HEK293T (cell line): Measurements from ENCODE around the gene NAA25.

Experiments used
- CTCF ChIA-PET: fragments of 350-600 bp; formaldehyde crosslinking; extraction: SDS; loops from one replicate; lab custom pipeline; 2021; ENCODE audit warnings: antibody characterized with exemption, inconsistent platforms; lab: Yijun Ruan, JAX
- POLR2A ChIA-PET: fragments of 350-600 bp; formaldehyde crosslinking; extraction: SDS; loops from one replicate; lab custom pipeline; 2020; ENCODE audit warnings: antibody characterized with exemption, inconsistent platforms; lab: Yijun Ruan, JAX
- DNase-seq: peaks from one replicate; pipeline ENCODE4 v3.0.0; 2012; ENCODE audit warnings: mixed read lengths; ENCODE audit errors: extremely low spot score
- ARNT ChIP-seq: fragments of 450-650 bp; IDR thresholded peaks from 2 replicates; pipeline ENCODE4 v1.6.1; 2017; ENCODE audit warnings: mild to moderate bottlenecking
- BHLHE40 ChIP-seq: fragments of 450-650 bp; IDR thresholded peaks from 2 replicates; pipeline ENCODE4 v1.6.1; 2016; ENCODE audit warnings: mild to moderate bottlenecking, moderate library complexity, borderline replicate concordance
- CTBP1 ChIP-seq: fragments of 450-650 bp; IDR thresholded peaks from 2 replicates; pipeline ENCODE4 v1.6.1; 2016; ENCODE audit warnings: borderline replicate concordance
- ELF4 ChIP-seq: fragments of 450-650 bp; IDR thresholded peaks from 2 replicates; pipeline ENCODE4 v1.6.1; 2017; ENCODE audit warnings: antibody characterized with exemption
- FOXA1 ChIP-seq: fragments of 450-650 bp; IDR thresholded peaks from 2 replicates; pipeline ENCODE4 v1.6.1; 2016; ENCODE audit warnings: mild to moderate bottlenecking
- FOXK2 ChIP-seq: fragments of 450-650 bp; IDR thresholded peaks from 2 replicates; pipeline ENCODE4 v1.6.1; 2016; ENCODE audit warnings: mild to moderate bottlenecking
- FOXM1 ChIP-seq: fragments of 450-650 bp; IDR thresholded peaks from 2 replicates; pipeline ENCODE4 v1.6.1; 2017; ENCODE audit warnings: mild to moderate bottlenecking, borderline replicate concordance
- HDGF ChIP-seq: fragments of 450-650 bp; IDR thresholded peaks from 2 replicates; pipeline ENCODE4 v1.6.1; 2017; ENCODE audit warnings: antibody characterized with exemption, borderline replicate concordance
- L3MBTL2 ChIP-seq: fragments of 450-650 bp; conservative IDR thresholded peaks from 2 replicates; pipeline ENCODE4 v1.6.1; 2016; ENCODE audit warnings: mild to moderate bottlenecking
- LEF1 ChIP-seq: fragments of 450-650 bp; IDR thresholded peaks from 2 replicates; pipeline ENCODE4 v1.6.1; 2017; ENCODE audit warnings: mild to moderate bottlenecking, borderline replicate concordance
- NFRKB ChIP-seq: fragments of 450-650 bp; IDR thresholded peaks from 2 replicates; pipeline ENCODE4 v1.6.1; 2016; ENCODE audit warnings: mild to moderate bottlenecking, moderate library complexity
- SP1 ChIP-seq: fragments of 450-650 bp; IDR thresholded peaks from 2 replicates; pipeline ENCODE4 v1.6.1; 2017
- SUZ12 ChIP-seq: fragments of 450-650 bp; IDR thresholded peaks from 2 replicates; pipeline ENCODE4 v1.6.1; 2016; ENCODE audit warnings: mild to moderate bottlenecking
- TARDBP ChIP-seq: fragments of 450-650 bp; IDR thresholded peaks from 2 replicates; pipeline ENCODE4 v1.6.1; 2016
- ZNF384 ChIP-seq: fragments of 450-650 bp; IDR thresholded peaks from 2 replicates; pipeline ENCODE4 v1.6.1; 2016
- TF ChIP-seq, protein P1 (sequence below): fragments of 450-650 bp; IDR thresholded peaks from 2 replicates; pipeline ENCODE4 v1.6.1; 2016

The NAA25 gene

DNA sequence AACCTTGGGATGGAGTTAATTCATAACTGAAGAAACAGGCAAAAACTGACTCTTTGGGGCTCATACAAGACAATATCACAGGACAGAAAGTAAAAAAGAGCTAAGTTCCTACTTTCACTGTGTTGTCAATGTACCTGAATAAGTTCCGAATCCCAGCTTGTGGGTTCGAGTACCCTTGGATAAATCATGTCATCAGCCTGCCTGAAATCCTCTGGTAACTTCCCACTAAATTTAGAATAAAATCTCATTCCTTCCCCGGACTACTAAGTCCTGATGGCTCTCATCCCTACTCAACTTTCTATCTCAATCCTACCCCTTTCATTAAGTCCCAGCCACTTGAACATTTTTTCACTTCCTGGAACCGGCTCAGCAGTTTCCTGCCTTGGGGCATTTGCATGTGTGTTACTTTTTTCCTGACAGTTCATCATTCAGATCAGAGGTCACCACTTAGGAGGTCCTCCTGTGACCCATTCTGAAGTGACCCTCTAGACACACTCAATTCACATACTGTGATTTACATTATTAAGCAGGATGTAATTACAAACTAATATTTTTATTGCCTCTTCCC is 82.7 kb downstream of the NAA25 start:
- TF ChIP-seq TARDBP (no peak), SP1 (no peak), ZNF384 (no peak), NFRKB (no peak), SUZ12 (no peak), ELF4 (no peak), BHLHE40 (no peak), HDGF (no peak), CTBP1 (no peak), FOXA1 (no peak), FOXM1 (no peak), L3MBTL2 (no peak), ARNT (no peak), FOXK2 (no peak), LEF1 (no peak)
- TF ChIP-seq, protein P1, sequence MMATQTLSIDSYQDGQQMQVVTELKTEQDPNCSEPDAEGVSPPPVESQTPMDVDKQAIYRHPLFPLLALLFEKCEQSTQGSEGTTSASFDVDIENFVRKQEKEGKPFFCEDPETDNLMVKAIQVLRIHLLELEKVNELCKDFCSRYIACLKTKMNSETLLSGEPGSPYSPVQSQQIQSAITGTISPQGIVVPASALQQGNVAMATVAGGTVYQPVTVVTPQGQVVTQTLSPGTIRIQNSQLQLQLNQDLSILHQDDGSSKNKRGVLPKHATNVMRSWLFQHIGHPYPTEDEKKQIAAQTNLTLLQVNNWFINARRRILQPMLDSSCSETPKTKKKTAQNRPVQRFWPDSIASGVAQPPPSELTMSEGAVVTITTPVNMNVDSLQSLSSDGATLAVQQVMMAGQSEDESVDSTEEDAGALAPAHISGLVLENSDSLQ: no peak
- POLR2A ChIA-PET: interaction anchor here (1.6 kb wide), 1 partner anchor 12 kb away, joined by 11 read pairs; the partner anchor contains the start of genes ERP29 and TMEM116
- no peak for DNase-seq
- CTCF ChIA-PET: no interaction called here

DNA sequence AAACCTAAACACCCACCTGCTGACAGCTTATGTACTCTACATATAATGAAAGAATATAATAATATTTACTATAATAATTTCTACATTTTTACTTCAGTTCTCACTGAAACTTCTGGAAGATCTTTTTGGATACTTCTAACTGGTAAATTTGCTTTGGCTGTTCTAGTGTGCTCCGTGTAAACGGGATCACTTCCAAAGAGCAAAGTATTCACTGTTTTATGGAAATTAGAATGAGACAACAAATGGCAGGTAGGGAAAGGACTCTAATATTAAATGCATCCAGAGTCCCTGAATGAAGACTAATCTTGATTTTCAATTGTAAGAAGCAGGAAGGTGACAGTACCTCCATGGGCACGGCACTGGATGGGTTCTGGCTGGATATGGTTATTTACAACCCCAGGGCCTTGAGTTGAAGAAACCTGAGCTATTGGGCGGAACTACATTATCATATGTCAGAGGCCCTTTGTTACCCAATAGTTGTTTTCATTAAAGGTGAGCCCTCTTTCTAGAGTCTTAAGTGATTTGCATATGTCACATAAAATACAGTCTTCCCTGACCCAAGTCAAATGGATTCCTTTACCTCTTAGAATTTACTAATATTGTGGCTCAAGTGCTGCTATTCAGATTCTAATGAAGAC is 84.7 kb downstream of the NAA25 start:
- CTCF ChIA-PET: interaction anchor here (0.6 to 1.1 kb wide), 3 partner anchors 26 to 386 kb away, joined by 3 to 4 read pairs (median 3); no protein-coding TSS in a partner anchor
- TF ChIP-seq LEF1 (no peak), ELF4 (no peak), L3MBTL2 (no peak)
- POLR2A ChIA-PET: interaction anchor here (3.4 kb wide), 1 partner anchor 10 kb away, joined by 23 read pairs; the partner anchor contains the start of genes ERP29 and TMEM116
- DNase-seq: no peak

DNA sequence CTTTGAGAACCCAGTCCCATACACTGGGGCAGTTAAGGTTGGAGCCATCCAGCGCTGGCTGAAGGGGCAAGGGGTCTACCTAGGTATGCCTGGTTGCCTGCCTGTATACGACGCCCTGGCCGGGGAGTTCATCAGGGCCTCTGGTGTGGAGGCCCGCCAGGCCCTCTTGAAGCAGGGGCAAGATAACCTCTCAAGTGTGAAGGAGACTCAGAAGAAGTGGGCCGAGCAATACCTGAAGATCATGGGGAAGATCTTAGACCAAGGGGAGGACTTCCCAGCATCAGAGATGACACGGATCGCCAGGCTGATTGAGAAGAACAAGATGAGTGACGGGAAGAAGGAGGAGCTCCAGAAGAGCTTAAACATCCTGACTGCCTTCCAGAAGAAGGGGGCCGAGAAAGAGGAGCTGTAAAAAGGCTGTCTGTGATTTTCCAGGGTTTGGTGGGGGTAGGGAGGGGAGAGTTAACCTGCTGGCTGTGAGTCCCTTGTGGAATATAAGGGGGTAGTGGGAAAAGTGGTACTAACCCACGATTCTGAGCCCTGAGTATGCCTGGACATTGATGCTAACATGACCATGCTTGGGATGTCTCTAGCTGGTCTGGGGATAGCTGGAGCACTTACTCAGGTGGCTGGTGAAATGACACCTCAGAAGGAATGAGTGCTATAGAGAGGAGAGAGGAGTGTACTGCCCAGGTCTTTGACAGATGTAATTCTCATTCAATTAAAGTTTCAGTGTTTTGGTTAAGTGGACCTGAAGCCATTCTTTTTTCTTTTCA is 86.2 kb downstream of the NAA25 start:
- TF ChIP-seq ZNF384: no peak
- TF ChIP-seq LEF1: no peak
- TF ChIP-seq TARDBP: no peak
- TF ChIP-seq, protein P1: no peak
- no peak for TF ChIP-seq NFRKB
- TF ChIP-seq ARNT: no peak
- TF ChIP-seq HDGF: no peak
- TF ChIP-seq CTBP1: no peak
- no peak for TF ChIP-seq ELF4
- no peak for TF ChIP-seq FOXA1
- no peak for TF ChIP-seq FOXK2
- no peak for DNase-seq
- CTCF ChIA-PET: interaction anchor here (0.6 kb wide), 1 partner anchor 57 kb away, joined by 3 read pairs; no protein-coding TSS in a partner anchor
- POLR2A ChIA-PET: interaction anchor here (3.4 kb wide), 1 partner anchor 9 kb away, joined by 23 read pairs; the partner anchor contains the start of genes ERP29 and TMEM116

DNA sequence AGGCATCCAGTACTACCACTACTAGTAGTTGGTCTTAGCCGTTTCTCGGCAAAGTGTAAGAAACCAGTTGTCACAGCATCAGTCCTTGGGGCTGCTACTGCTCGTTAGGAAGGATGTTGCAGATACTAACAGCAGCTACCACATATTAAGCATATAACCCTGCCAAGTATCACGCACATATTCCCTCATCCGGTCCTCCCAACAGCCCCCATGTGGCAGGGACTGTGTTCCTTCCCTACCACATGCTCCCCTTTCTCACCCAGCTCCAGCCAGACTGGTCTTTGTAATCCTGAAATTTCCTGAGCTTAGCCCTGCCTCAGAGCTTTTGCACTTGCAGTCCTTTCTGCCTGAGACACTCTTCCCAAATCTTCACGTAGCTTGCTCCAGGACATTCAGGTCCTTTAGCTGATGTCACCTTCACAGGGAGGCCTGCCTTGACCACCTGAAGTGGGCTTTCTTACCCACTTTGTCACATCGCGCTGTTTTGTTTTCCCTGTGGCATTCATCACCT is 87.6 kb downstream of the NAA25 start:
- TF ChIP-seq, protein P1: no peak
- TF ChIP-seq FOXM1 (no peak), CTBP1 (no peak), BHLHE40 (no peak), ZNF384 (no peak), L3MBTL2 (no peak), ARNT (no peak), TARDBP (no peak), FOXK2 (no peak), LEF1 (no peak), SUZ12 (no peak), NFRKB (no peak), ELF4 (no peak), HDGF (no peak), SP1 (no peak), FOXA1 (no peak)
- ChIA-PET CTCF (no interaction called here), POLR2A (interaction anchor here (1.2 to 3.4 kb wide), 3 partner anchors 7 to 12 kb away, joined by 3 to 23 read pairs (median 3); partner anchors contain the start of genes ERP29 and TMEM116)
- DNase-seq: no peak

DNA sequence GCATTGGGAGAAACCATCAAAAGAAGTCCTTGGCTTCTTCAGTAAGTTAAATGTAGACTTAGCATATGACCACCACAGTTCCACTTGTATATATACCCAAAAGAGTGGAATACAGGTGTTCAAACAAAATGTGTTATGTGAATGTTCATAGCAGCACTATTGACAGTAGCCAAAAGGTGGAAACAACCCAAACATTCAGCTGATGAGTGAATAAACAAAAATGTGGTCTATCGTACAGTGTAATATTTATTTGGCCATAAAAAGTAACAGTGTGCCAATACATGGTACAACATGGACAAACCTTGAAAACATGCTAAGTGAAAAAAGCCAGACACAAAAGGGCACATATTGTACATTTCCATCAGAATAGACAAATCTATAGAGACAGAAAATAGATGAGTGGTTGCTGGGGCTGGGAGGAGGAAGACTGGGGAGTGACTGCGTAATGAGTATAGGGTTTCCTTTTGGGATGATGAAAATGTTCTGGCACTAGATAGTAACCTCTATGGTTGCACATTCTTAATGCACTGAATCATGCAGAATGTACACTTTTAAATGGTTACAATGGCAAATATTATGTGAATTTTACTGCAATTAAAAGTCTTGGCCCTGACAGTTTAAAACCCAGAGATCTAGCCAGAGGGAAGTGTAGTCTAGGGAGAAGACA is 89.9 kb downstream of the NAA25 start:
- ChIA-PET CTCF (no interaction called here), POLR2A (no interaction called here)
- TF ChIP-seq LEF1 (no peak), ZNF384 (no peak), FOXA1 (no peak), SUZ12 (no peak), FOXK2 (no peak), SP1 (no peak), BHLHE40 (no peak), L3MBTL2 (no peak), NFRKB (no peak), ELF4 (no peak), FOXM1 (no peak), TARDBP (no peak), ARNT (no peak), HDGF (no peak), CTBP1 (no peak)
- TF ChIP-seq, protein P1: no peak
- no peak for DNase-seq
